Measurements from ENCODE around the gene HGD.

GRCh38 chr3:120661106-120661905, 20.7 kb downstream of the HGD start:
- TF ChIP-seq CTCF (optimal IDR thresholded peaks at IDR 0.05 in 1 of 3, IDR thresholded peaks at IDR 0.05 in 1 of 3, conservative IDR thresholded peaks at IDR 0.05 in 1 of 3; ENCODE audit: extremely low read depth in 1 of 3, insufficient read depth in 2 of 3, low read length in 3 of 3) (no peak), EZH2 (IDR thresholded peaks at IDR 0.05; ENCODE audit: low read length) (no peak)
